OCI-LY7 (cell line): ENCODE results near the gene E2F8. TPM values are rescaled to one million over a fixed set of nuclear protein-coding genes. Genes with fewer than 3 reads are reported as not detected.
"Not testable (repeated sequence)": the region's sequence is repeated elsewhere in the genome, so short reads cannot be mapped to it uniquely, and the experiment has no call there.

Experiments
- BruUV-seq: library from RNA; stranded (reverse); fragments of 400-500 nt; replicated peaks from 2 replicates; lab custom pipeline; 2021; lab: Mats Ljungman, UMichigan
- CTCF ChIA-PET: fragments of 300-600 bp; sonication (Branson Sonifier 250); formaldehyde crosslinking; loops from one replicate; lab custom pipeline; 2022; ENCODE audit warnings: antibody characterized with exemption; ENCODE audit not compliant: unreplicated experiment; lab: Charles Lee
- POLR2A ChIA-PET: fragments of 300-600 bp; sonication (Branson Sonifier 250); formaldehyde crosslinking; loops from one replicate; lab custom pipeline; 2022; ENCODE audit warnings: antibody characterized with exemption; lab: Charles Lee
- DNase-seq: peaks from one replicate; pipeline ENCODE4 v3.0.0-alpha.2; 2015; ENCODE audit warnings: low spot score
- H2AFZ ChIP-seq: fragments of 200-600 bp; sonication (generic), shearing (Covaris generic); 2 replicates; pipeline ENCODE4 v1.6.1; 2014; ENCODE audit warnings: mild to moderate bottlenecking, antibody characterized with exemption, low read length, moderate library complexity
- H3K27ac ChIP-seq: fragments of 200-600 bp; sonication (generic); 2 replicates; pipeline ENCODE4 v1.5.1; 2014; ENCODE audit warnings: mixed run types, low read depth, mild to moderate bottlenecking, moderate library complexity, low read length, inconsistent platforms; ENCODE audit not compliant: poor library complexity, severe bottlenecking
- H3K36me3 ChIP-seq: fragments of 200-600 bp; sonication (generic); 2 replicates; pipeline ENCODE4 v1.6.1; 2014; ENCODE audit warnings: mild to moderate bottlenecking, antibody characterized with exemption, low read length, moderate library complexity, mixed read lengths; ENCODE audit not compliant: insufficient read depth
- H3K4me1 ChIP-seq: fragments of 200-600 bp; sonication (generic); 2 replicates; pipeline ENCODE4 v1.5.1; 2014; ENCODE audit warnings: mild to moderate bottlenecking, low read length; ENCODE audit not compliant: insufficient read depth, poor library complexity, severe bottlenecking
- H3K4me2 ChIP-seq: fragments of 200-600 bp; sonication (generic); 2 replicates; pipeline ENCODE4 v1.6.1; 2014; ENCODE audit warnings: mild to moderate bottlenecking, low read length
- H3K4me3 ChIP-seq: fragments of 200-600 bp; sonication (generic); 2 replicates; pipeline ENCODE4 v1.5.1; 2014; ENCODE audit warnings: mild to moderate bottlenecking, low read depth, low read length; ENCODE audit not compliant: poor library complexity, severe bottlenecking
- H3K79me2 ChIP-seq: fragments of 200-600 bp; sonication (generic); 2 replicates; pipeline ENCODE4 v1.6.1; 2016; ENCODE audit warnings: low read depth, mild to moderate bottlenecking, low read length, moderate library complexity, mixed read lengths; ENCODE audit not compliant: insufficient read depth
- H3K9me2 ChIP-seq: fragments of 200-600 bp; sonication (generic); 2 replicates; pipeline ENCODE4 v1.6.1; 2016; ENCODE audit warnings: mild to moderate bottlenecking, low read length, mixed read lengths; ENCODE audit not compliant: insufficient read depth
- H3K9me3 ChIP-seq: fragments of 200-600 bp; sonication (generic); 2 replicates; pipeline ENCODE4 v1.6.1; 2014; ENCODE audit warnings: mild to moderate bottlenecking, mixed run types, low read length, mixed read lengths
- H4K20me1 ChIP-seq: fragments of 200-600 bp; sonication (generic); 2 replicates; pipeline ENCODE4 v1.6.1; 2014; ENCODE audit warnings: mild to moderate bottlenecking, antibody characterized with exemption, low read length, moderate library complexity, mixed read lengths; ENCODE audit not compliant: insufficient read depth
- EZH2phosphoT487 ChIP-seq: fragments of 200-600 bp; sonication (generic); IDR thresholded peaks from 2 replicates; pipeline ENCODE4 v1.6.1; 2018; ENCODE audit warnings: low read depth, borderline replicate concordance, mild to moderate bottlenecking, mixed run types, antibody characterized with exemption, low read length, moderate library complexity, mixed read lengths
- intact Hi-C: fragments of 100-400 bp; cut with micrococcal nuclease; formaldehyde crosslinking; loops from one replicate; pipeline ENCODE4 v1.10.0; 2022; ENCODE audit not compliant: unreplicated experiment
- total RNA-seq, 2 experiments: library from RNA; depleted of rRNA in 1 of 2; stranded (reverse); fragments of >200 nt in 1 of 2; shearing (Covaris generic) in 1 of 2; gene quantifications; 2 replicates each; pipeline ENCODE4 v1.2.3, GENCODE V29; 2014 to 2022
- TF ChIP-seq, protein P1 (sequence below): fragments of 200-600 bp; sonication (generic); conservative IDR thresholded peaks from 2 replicates; pipeline ENCODE4 v1.5.1; 2014; ENCODE audit warnings: mild to moderate bottlenecking, antibody characterized with exemption, low read length, moderate library complexity, mixed read lengths

The E2F8 gene
- total RNA-seq, 2 experiments from 2014 or later, result 29.3 to 55.7 TPM

DNA sequence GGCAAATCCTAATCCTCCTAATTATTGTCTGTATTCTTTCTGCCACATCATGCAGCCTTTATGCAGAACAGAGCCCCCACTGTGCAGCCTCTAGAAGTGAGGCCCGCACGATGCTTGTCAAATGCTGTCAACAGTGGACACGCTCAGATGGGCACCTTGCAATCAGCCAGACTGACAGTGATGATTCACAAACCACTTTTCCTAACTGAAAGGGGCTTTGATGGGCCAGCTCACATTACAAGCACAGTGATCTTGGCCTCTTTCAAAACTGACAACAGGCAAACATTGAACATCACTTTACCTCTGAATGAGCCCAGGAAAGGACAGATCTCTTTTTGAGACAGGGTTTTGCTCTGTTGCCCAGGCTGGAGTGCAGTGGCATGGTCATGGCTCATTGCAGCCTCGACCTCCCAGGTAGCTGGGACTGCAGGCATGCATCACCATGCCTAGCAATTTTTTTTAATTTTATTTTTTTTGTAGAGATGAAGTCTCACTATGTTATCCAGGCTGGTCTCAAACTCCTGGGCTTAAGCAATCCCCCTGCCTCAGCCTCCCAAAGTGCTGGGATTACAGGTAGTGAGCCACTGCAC lies 18.0 kb upstream of the E2F8 start:
- no peaks in the 10 kb centered on the region for H4K20me1 ChIP-seq
- no peak for DNase-seq
- H3K79me2 ChIP-seq, result no peaks in the 10 kb centered on the region
- no peak overlapping the region for H2AFZ ChIP-seq
- H3K9me3 ChIP-seq, result no peaks in the 10 kb centered on the region
- TF ChIP-seq EZH2phosphoT487, result no peak
- TF ChIP-seq, protein P1, sequence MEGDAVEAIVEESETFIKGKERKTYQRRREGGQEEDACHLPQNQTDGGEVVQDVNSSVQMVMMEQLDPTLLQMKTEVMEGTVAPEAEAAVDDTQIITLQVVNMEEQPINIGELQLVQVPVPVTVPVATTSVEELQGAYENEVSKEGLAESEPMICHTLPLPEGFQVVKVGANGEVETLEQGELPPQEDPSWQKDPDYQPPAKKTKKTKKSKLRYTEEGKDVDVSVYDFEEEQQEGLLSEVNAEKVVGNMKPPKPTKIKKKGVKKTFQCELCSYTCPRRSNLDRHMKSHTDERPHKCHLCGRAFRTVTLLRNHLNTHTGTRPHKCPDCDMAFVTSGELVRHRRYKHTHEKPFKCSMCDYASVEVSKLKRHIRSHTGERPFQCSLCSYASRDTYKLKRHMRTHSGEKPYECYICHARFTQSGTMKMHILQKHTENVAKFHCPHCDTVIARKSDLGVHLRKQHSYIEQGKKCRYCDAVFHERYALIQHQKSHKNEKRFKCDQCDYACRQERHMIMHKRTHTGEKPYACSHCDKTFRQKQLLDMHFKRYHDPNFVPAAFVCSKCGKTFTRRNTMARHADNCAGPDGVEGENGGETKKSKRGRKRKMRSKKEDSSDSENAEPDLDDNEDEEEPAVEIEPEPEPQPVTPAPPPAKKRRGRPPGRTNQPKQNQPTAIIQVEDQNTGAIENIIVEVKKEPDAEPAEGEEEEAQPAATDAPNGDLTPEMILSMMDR, result no peak
- BruUV-seq, result no TSS peak
- no peaks in the 10 kb centered on the region for H3K9me2 ChIP-seq
- ChIA-PET POLR2A (interaction anchor here (0.9 kb wide), 1 partner anchor 293 kb away, joined by 3 read pairs; no protein-coding TSS in a partner anchor), CTCF (no interaction called here)
- no peak overlapping the region for H3K4me2 ChIP-seq
- H3K27ac ChIP-seq, result no peak overlapping the region
- H3K36me3 ChIP-seq, result no peaks in the 10 kb centered on the region
- no peak overlapping the region for H3K4me3 ChIP-seq
- H3K4me1 ChIP-seq, result no peaks in the 10 kb centered on the region
- intact Hi-C loops, result loop anchor here (1.0 to 5.0 kb wide), 3 partner anchors 174 to 295 kb away; no protein-coding TSS in a partner anchor

DNA sequence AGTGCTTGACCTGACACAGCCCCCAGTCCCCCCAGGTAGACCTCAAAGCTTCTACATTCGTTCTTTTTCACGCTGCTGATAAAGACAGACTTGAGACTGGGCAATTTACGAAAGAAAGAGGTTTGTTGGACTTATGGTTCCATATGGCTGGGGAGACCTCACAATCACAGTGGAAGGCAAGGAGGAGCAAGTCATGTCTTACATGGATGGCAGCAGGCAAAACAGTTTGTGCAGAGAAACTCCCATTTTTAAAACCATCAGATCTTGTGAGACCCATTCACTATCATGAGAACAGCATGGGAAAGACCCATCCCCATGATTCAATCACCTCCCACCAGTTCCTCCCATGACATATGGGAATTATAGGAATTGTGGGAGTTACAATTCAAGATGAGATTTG lies 13.7 kb upstream of the E2F8 start:
- POLR2A ChIA-PET, BruUV-seq, H3K4me2 ChIP-seq, CTCF ChIA-PET, H3K9me2 ChIP-seq, H2AFZ ChIP-seq, H3K79me2 ChIP-seq, H3K36me3 ChIP-seq, H3K4me1 ChIP-seq, H3K27ac ChIP-seq, H3K4me3 ChIP-seq, DNase-seq, intact Hi-C loops, H3K9me3 ChIP-seq, H4K20me1 ChIP-seq: not testable (repeated sequence)

DNA sequence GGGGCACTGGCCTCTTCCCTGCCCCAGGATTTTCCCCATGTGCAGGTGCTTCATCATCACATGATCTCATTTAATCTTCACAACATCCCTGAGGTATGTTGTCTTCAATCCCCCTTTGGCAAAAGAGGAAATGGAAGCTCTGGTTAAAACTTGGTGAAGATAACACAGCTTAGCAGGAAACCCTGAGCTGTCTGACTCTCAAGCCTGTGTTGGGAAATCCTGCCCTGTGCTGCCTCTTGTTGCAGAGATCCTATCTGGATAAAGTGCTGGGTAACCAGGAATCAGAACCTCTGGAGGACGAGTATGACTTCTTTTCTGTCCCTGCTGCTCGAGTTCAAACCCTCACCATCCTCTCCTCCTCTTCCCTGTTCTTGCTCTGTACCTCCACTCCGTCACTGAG lies 13.1 kb upstream of the E2F8 start:
- POLR2A ChIA-PET, result interaction anchor here (0.5 kb wide), 1 partner anchor 99 kb away, joined by 6 read pairs; no protein-coding TSS in a partner anchor
- CTCF ChIA-PET, result no interaction called here
- Histone ChIP-seq H4K20me1 (no peaks in the 10 kb centered on the region), H3K9me3 (no peaks in the 10 kb centered on the region), H3K4me1 (no peaks in the 10 kb centered on the region), H3K4me2 (no peak overlapping the region), H3K4me3 (no peak overlapping the region), H3K9me2 (no peaks in the 10 kb centered on the region), H3K27ac (no peak overlapping the region), H3K36me3 (no peaks in the 10 kb centered on the region), H3K79me2 (no peaks in the 10 kb centered on the region), H2AFZ (no peak overlapping the region)
- intact Hi-C loops, result no loop called here
- no peak for DNase-seq
- BruUV-seq, result no TSS peak
- TF ChIP-seq EZH2phosphoT487, result no peak
- TF ChIP-seq, protein P1, result no peak
